ENCODE measurements around the gene FNIP2. TPM values are rescaled to one million over a fixed set of nuclear protein-coding genes. Genes with fewer than 3 reads are reported as not detected.
"Not testable (repeated sequence)": the region's sequence is repeated elsewhere in the genome, so short reads cannot be mapped to it uniquely, and the experiment has no call there.

Gene FNIP2
- polyA plus RNA-seq, 1 donor from 2014 or later: 51.7 TPM

DNA sequence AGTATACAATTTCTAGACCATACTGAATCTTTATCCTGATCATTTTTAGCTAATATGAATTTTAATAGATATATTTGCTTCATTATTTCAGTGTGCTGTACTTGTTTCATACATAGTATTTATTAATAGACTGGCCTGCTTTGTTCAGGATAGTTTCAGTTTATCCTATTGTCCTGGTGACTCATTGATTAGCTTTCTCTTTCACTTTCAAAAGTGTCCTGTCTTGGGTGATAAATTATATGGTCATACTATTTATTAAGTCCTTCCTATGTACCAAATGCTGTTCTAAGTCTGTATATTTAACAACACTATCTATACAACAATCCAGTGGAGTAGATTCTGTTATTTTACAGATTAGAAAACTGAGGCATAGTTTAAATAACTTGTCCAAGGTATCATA is 180.3 kb downstream of the FNIP2 start:
- no peaks in the 10 kb centered on the region for H3K27me3 ChIP-seq (ENCODE audit: insufficient read depth, low read depth, low read length)
- H3K9ac ChIP-seq (ENCODE audit: low read length): no peak overlapping the region
- H4K20me1 ChIP-seq (ENCODE audit: insufficient read depth): no peaks in the 10 kb centered on the region
- H3K9me2 ChIP-seq (ENCODE audit: insufficient read depth, low read length): no peaks in the 10 kb centered on the region
- H3K79me2 ChIP-seq (replicated peaks; ENCODE audit: insufficient read depth, low read length): no peaks in the 10 kb centered on the region
- TF ChIP-seq EP300 (conservative IDR thresholded peaks at IDR 0.05; ENCODE audit: poor library complexity, severe bottlenecking): no peak
- TF ChIP-seq, protein P1, sequence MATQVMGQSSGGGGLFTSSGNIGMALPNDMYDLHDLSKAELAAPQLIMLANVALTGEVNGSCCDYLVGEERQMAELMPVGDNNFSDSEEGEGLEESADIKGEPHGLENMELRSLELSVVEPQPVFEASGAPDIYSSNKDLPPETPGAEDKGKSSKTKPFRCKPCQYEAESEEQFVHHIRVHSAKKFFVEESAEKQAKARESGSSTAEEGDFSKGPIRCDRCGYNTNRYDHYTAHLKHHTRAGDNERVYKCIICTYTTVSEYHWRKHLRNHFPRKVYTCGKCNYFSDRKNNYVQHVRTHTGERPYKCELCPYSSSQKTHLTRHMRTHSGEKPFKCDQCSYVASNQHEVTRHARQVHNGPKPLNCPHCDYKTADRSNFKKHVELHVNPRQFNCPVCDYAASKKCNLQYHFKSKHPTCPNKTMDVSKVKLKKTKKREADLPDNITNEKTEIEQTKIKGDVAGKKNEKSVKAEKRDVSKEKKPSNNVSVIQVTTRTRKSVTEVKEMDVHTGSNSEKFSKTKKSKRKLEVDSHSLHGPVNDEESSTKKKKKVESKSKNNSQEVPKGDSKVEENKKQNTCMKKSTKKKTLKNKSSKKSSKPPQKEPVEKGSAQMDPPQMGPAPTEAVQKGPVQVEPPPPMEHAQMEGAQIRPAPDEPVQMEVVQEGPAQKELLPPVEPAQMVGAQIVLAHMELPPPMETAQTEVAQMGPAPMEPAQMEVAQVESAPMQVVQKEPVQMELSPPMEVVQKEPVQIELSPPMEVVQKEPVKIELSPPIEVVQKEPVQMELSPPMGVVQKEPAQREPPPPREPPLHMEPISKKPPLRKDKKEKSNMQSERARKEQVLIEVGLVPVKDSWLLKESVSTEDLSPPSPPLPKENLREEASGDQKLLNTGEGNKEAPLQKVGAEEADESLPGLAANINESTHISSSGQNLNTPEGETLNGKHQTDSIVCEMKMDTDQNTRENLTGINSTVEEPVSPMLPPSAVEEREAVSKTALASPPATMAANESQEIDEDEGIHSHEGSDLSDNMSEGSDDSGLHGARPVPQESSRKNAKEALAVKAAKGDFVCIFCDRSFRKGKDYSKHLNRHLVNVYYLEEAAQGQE (IDR thresholded peaks at IDR 0.05; ENCODE audit: borderline replicate concordance): no peak
- TF ChIP-seq TAF1 (IDR thresholded peaks at IDR 0.05; ENCODE audit: low read depth): no peak
- no peak for TF ChIP-seq MXI1 (conservative IDR thresholded peaks at IDR 0.05; ENCODE audit: poor library complexity, severe bottlenecking)
- no peak for TF ChIP-seq RAD21 (conservative IDR thresholded peaks at IDR 0.05)
- no peak for TF ChIP-seq SMC3 (conservative IDR thresholded peaks at IDR 0.05; ENCODE audit: poor library complexity)
- TF ChIP-seq EZH2 (IDR thresholded peaks at IDR 0.05; ENCODE audit: borderline replicate concordance, insufficient read depth, low read length, poor library complexity, severe bottlenecking): no peak
- TF ChIP-seq, protein P2, sequence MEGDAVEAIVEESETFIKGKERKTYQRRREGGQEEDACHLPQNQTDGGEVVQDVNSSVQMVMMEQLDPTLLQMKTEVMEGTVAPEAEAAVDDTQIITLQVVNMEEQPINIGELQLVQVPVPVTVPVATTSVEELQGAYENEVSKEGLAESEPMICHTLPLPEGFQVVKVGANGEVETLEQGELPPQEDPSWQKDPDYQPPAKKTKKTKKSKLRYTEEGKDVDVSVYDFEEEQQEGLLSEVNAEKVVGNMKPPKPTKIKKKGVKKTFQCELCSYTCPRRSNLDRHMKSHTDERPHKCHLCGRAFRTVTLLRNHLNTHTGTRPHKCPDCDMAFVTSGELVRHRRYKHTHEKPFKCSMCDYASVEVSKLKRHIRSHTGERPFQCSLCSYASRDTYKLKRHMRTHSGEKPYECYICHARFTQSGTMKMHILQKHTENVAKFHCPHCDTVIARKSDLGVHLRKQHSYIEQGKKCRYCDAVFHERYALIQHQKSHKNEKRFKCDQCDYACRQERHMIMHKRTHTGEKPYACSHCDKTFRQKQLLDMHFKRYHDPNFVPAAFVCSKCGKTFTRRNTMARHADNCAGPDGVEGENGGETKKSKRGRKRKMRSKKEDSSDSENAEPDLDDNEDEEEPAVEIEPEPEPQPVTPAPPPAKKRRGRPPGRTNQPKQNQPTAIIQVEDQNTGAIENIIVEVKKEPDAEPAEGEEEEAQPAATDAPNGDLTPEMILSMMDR (IDR thresholded peaks at IDR 0.05; ENCODE audit: poor library complexity, severe bottlenecking): no peak
- TF ChIP-seq POLR2AphosphoS5 (IDR thresholded peaks at IDR 0.05): no peak
- no peak overlapping the region for H3K27ac ChIP-seq (ENCODE audit: low read length)
- no peaks in the 10 kb centered on the region for H3K36me3 ChIP-seq (ENCODE audit: insufficient read depth, low read length)
- H3K4me3 ChIP-seq (ENCODE audit: low read length): no peak overlapping the region
- no peaks in the 10 kb centered on the region for H3K9me3 ChIP-seq (ENCODE audit: low read length)
- H3K4me2 ChIP-seq (ENCODE audit: low read length): no peak overlapping the region
- no peaks in the 10 kb centered on the region for H3F3A ChIP-seq (ENCODE audit: insufficient read depth, low read length, poor library complexity, severe bottlenecking)
- no peak overlapping the region for H2AFZ ChIP-seq (ENCODE audit: low read depth, low read length)

DNA sequence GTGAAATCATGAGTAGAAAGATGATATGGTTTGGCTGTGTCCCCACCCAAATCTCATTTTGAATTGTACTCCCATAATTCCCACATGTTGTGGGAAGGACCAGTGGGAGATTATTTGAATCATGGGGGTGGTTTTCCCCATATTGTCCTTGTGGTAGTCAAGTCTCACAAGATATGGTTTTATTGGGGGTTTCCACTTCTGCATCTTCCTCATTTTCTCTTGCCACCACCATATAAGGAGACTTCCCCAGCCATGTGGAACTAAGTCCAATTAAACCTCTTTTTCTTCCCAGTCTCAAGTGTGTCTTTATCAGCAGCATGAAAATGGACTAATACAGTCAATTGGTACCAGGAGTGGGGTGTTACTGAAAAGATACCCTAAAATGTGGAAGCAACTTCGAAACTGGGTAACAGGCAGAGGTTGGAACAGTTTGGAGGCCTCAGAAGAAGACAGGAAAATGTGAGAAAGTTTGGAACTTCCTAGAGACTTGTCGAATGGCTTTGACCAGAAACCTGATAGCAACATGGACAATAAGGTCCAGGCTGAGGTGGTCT is 183.5 kb downstream of the FNIP2 start:
- H3F3A ChIP-seq (ENCODE audit: insufficient read depth, low read length, poor library complexity, severe bottlenecking); H3K79me2 ChIP-seq (replicated peaks; ENCODE audit: insufficient read depth, low read length); H3K4me2 ChIP-seq (ENCODE audit: low read length); H3K27me3 ChIP-seq (ENCODE audit: insufficient read depth, low read depth, low read length); H3K36me3 ChIP-seq (ENCODE audit: insufficient read depth, low read length); H3K9me3 ChIP-seq (ENCODE audit: low read length); H4K20me1 ChIP-seq (ENCODE audit: insufficient read depth); H3K4me3 ChIP-seq (ENCODE audit: low read length); H3K27ac ChIP-seq (ENCODE audit: low read length); H3K9me2 ChIP-seq (ENCODE audit: insufficient read depth, low read length); H3K9ac ChIP-seq (ENCODE audit: low read length); H2AFZ ChIP-seq (ENCODE audit: low read depth, low read length): not testable (repeated sequence)

DNA sequence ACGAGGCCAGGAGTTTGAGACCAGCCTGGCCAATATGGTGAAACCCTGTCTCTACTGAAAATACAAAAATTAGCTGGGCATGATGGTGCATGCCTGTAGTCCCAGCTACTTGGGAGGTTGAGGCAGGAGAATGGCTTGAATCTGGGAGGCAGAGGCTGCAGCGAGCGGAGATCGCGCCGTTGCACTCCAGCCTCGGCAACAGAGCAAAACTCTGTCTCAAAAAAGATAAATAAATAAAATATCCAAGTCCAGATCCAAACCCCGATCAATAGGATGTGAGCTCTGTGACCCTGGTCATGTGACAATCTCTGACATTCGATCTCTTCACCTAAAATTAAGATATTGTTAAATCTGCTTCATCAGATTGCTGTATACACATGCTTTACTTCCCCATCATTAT is 187.5 kb downstream of the FNIP2 start:
- H2AFZ ChIP-seq (ENCODE audit: low read depth, low read length); H4K20me1 ChIP-seq (ENCODE audit: insufficient read depth); H3K4me2 ChIP-seq (ENCODE audit: low read length); H3K9me3 ChIP-seq (ENCODE audit: low read length); H3F3A ChIP-seq (ENCODE audit: insufficient read depth, low read length, poor library complexity, severe bottlenecking); H3K27ac ChIP-seq (ENCODE audit: low read length); H3K36me3 ChIP-seq (ENCODE audit: insufficient read depth, low read length); H3K9me2 ChIP-seq (ENCODE audit: insufficient read depth, low read length); H3K27me3 ChIP-seq (ENCODE audit: insufficient read depth, low read depth, low read length); H3K79me2 ChIP-seq (replicated peaks; ENCODE audit: insufficient read depth, low read length); H3K4me3 ChIP-seq (ENCODE audit: low read length); H3K9ac ChIP-seq (ENCODE audit: low read length): not testable (repeated sequence)

DNA sequence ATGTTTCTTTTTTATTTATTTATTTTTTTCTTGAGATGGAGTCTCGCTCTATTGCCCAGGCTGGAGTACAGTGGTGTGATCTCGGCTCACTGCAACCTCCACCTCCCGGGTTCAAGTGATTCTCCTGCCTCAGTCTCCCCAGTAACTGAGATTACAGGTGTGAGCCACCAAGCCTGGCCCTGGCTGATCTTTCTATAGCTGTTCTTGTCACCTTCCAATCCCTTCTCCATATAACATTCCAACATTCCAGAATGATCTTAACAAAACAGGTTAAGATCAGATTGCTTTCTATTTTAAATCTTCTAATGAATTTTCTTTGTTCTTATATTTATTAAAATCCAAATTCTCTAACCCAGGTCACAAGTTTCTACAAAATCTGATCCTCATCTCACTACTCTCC is 188.1 kb downstream of the FNIP2 start:
- H3K9ac ChIP-seq (ENCODE audit: low read length): not testable (repeated sequence)

More for the DNA sequence above, 188.1 kb downstream of the FNIP2 start:
- not testable (repeated sequence) for H2AFZ ChIP-seq (ENCODE audit: low read depth, low read length); H3K36me3 ChIP-seq (ENCODE audit: insufficient read depth, low read length); H3K27ac ChIP-seq (ENCODE audit: low read length); H3K4me3 ChIP-seq (ENCODE audit: low read length); H3K4me2 ChIP-seq (ENCODE audit: low read length); H3K79me2 ChIP-seq (replicated peaks; ENCODE audit: insufficient read depth, low read length); H3K9me2 ChIP-seq (ENCODE audit: insufficient read depth, low read length); H3F3A ChIP-seq (ENCODE audit: insufficient read depth, low read length, poor library complexity, severe bottlenecking); H4K20me1 ChIP-seq (ENCODE audit: insufficient read depth); H3K27me3 ChIP-seq (ENCODE audit: insufficient read depth, low read depth, low read length); H3K9me3 ChIP-seq (ENCODE audit: low read length)

Data from neural cell (in vitro differentiated cells).